HG03442 (cell line): ENCODE data around the gene RAB22A.

Experiments
- ATAC-seq: cut with Tn5 transposase; IDR thresholded peaks from one replicate; pipeline ENCODE4 v1.9.1; 2021; ENCODE audit warnings: mild to moderate bottlenecking, moderate library complexity; ENCODE audit not compliant: unreplicated experiment

Gene RAB22A

DNA sequence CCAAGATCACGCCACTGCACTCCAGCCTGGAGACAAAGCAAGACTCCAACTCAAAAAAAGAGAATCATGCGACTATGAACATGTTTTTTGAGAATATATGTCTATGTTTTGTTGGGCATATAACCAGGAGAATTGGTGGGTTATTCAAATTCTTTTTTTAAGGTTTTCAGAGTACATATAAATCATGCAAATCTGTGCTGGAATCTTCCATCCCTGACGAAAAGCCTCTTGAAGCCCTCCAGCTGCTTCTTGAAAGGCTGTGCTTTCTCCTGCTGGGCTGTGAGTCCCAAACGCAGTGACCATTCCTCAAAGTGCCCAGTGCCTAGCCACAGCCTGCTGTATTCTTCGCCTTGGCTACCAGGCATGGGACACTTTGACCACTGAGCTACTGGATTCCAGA, 9.2 kb upstream of the RAB22A start:
- no peak for ATAC-seq

DNA sequence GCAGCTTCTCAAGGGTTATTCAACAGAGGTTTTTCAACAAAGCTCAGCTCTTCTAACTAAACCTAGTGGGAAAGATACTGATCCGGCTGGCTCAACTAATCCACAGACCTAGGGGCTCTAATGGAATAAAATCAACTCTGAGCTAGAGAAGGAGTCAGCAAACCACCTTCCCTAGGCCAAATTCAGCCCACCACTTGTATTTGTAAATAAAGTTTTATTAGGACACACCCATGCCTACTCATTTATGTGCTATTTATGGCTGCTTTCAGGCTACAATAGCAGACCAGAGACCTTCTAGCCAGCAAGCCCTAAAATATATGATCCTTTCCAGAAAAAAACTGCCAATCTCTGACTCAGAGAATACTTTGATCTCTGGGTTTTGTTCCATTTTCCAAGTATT, 6.0 kb upstream of the RAB22A start:
- ATAC-seq, result no peak

DNA sequence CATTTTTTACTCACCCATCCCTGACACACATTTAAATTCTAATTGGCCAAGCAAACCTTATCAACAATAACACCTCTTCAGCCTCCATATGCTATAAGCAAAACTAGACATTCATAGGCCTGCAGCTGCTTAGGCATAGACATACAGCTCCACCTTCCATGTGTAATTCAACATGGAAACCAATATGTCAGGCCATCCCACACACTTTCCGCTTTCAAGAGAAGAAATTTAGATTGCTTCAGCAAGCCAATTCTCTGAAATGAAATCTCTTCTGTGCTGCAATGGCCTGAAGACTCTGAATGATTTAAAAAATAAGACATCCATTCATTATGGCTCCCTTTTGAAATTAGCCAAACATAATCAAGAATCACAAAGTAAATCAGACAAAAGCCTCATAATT, 4.5 kb upstream of the RAB22A start:
- no peak for ATAC-seq

- ATAC-seq, result peak; percentile 27
These were observed 2.9 kb upstream of the RAB22A start for GRCh38 chr20:58306421-58307261.

DNA sequence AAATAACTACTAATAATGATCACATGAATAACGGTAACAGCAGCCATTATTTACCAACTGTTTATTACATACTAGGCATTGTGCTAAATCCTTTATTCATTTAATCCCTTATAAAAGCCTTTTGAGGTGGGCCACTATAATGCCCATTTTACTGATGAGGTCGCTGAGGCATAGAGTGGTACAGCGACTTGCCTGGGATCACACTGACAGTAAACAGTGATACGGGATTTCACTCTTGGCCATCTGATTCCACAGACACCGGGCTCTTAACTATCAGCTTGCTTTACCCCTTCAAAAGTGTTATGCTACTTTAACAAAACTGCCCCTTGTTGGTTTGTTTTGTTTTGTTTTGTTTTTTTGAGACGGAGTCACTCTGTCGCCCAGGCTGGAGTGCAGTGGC, 2.2 kb upstream of the RAB22A start:
- no peak for ATAC-seq

DNA sequence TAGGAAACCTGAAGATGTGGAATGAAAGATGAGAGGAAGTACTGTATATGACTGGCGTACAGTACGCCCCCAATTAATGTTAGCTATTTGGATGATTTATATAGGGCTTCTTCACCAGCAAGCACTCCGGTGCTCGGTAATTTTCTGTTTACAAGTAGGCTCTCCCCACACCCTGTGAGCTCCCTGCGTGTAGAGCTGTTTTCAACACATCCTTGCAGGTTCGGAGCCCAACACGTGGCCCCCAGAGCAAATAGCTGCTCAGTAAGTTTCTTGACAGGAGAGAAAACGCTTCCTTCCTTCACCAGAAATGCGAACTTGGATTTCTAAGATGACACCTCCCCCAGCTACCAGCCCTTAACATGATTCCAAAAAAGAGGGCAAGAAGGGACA, 1.2 kb upstream of the RAB22A start:
- no peak for ATAC-seq

GRCh38 chr20:58308680-58309527, 611 bp upstream of the RAB22A start:
- peak; percentile 46 for ATAC-seq

DNA sequence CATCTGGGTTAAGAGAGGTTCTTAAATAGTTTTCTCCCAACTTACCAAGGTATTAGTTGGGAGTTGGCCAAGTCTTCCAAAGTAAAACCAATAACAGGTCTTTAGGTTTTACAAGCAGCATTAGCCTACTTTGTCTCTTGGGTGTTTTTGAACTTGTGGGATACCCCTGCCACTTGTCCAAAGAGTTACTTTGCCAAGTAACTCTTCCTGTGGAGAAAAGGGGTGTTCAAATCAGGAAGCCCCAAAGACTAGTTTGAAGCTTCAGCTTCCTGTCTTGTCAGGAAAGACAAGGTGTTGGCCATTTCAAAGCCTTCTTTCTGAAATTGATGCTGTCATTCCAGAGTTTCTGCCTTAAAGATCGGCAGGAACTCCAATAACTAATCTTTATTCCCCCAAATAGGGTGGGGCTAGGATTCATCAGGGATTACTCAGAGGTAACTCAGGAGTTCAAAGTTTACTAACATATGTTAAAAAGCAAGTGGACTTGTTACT, 822 bp downstream of the RAB22A start:
- ATAC-seq, result no peak

- ATAC-seq, result no peak
These were observed 3.3 kb downstream of the RAB22A start for GRCh38 chr20:58312836-58313235.

GRCh38 chr20:58313396-58313795, 3.9 kb downstream of the RAB22A start:
- no peak for ATAC-seq

GRCh38 chr20:58321205-58321604, 11.7 kb downstream of the RAB22A start:
- no peak for ATAC-seq

DNA sequence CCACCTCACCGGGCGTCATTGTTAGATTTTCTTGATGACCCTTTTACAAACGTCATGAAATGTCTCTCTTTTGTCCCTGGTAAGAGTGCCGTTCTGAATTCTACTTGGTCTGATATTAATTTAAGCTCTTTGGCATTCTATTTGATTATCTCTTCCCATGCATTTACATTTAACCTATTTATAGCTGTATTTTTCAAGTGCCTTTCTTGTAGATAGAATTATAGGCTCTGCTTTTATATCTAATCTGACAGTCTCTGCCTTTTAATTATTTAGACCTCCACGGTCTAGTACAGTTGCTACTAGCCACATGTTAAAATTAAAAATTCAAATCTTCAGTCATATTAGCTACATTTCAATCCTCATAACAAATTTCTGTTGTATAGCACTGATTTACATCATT, 12.6 kb downstream of the RAB22A start:
- no peak for ATAC-seq

GRCh38 chr20:58325912-58326311, 16.4 kb downstream of the RAB22A start:
- ATAC-seq, result no peak

- ATAC-seq, result no peak
These were observed 17.7 kb downstream of the RAB22A start for GRCh38 chr20:58327211-58327610.

GRCh38 chr20:58328836-58329235, 19.3 kb downstream of the RAB22A start:
- no peak for ATAC-seq

- ATAC-seq, result no peak
These were observed 20.2 kb downstream of the RAB22A start for GRCh38 chr20:58329711-58330110.

DNA sequence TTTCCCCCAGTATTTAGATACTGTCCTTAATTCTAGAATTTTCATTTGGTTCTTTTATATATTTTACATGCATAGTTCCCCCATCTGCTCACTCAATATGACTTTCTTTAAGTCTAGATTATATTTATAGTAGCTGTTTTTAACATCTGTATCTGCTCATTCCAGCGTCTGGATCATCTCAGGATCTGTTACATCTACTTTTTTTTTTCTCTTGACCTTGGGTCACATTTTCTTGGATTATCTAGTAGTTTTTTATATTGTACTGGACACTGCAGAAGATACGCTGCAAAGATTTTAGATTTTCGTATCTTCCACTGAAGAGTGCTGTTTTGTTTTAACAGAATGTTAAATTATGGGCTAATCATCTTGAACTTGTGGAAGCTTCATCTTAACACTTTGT, 20.7 kb downstream of the RAB22A start:
- ATAC-seq, result no peak

DNA sequence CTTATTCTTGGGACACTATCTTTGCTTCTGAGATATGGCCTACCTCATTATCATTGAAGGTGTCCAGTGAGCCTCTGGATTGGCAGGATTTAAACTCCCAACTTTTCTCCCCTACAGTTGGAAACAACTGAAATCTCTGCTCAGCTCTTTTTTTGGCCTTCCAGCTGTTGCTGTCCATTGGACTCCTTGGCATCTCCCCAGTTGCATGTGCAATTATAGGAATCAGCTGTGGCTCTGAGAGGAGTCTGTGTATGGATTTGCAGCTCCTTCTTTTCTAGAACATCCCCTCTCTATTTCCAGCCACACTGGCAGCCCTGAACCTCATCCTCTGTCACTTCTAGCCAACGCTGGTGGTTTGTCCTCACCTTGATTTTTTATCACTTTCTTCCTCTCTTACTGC, 21.2 kb downstream of the RAB22A start:
- ATAC-seq, result no peak

DNA sequence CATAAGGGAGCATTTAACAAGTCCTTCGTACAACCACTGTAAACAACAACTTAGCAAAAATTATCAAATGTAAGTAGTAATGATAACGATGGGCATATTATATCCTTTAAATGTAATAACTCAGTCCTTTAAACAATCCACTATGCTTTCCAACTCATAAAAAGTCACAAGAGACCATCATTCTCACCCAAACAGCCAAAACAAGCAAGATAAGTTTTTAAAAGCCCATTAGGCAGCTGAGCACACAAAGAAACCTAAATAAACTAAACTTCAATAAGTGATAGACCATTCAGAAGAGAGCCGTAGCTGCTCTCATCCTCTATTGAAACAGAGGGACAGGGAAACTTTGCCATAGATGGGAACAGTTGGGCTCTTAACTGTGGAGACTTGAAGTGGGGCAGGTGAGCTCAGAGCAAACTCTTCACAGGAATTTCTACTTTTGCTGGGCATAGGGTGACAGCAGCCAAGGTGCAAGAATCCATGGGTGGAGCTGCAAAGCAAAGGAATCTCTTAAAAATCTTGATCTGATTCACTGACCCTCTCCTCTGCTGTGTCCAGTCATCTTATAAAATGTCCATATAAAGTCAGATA, 22.5 kb downstream of the RAB22A start:
- ATAC-seq, result no peak

DNA sequence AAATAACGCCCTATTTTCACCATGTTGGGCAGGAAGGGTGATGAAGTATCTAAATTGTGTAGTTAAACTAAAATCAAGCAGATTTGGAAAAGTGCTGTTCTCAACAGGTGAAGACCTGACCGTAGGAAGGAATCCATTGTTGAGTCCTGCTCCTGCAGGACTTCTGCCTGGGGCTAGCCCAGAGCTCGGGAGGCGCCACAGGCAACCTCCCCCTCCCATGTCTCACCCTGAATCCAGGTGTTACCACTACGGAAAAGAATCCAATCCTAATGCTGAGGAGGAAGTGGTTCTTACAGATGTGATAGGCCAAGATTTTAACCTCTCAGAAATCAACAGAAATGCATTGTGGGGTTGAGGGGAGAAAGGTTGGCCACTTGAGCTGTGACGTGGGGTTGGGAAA, 30.2 kb downstream of the RAB22A start:
- no peak for ATAC-seq

GRCh38 chr20:58340151-58340550, 30.6 kb downstream of the RAB22A start:
- no peak for ATAC-seq

GRCh38 chr20:58340853-58341252, 31.3 kb downstream of the RAB22A start:
- ATAC-seq, result no peak
